Activated CD4-positive, alpha-beta T cell treated with anti-CD3 and anti-CD28 coated beads for 1 hour (primary cell): Measurements from ENCODE around the gene NTRK1.

Experiments
- DNase-seq: peaks from one replicate; pipeline ENCODE4 v3.0.0-alpha.2; 2020

Gene NTRK1

GRCh38 chr1:156858959-156859522, 1.6 kb upstream of the NTRK1 start, which contains the start of gene INSRR:
TSS of gene INSRR (minus strand) at chr1:156859117. CDS start at chr1:156858621, 496 bp downstream.
- DNase-seq: no peak

GRCh38 chr1:156859523-156860112, 1.0 kb upstream of the NTRK1 start:
- no peak for DNase-seq

GRCh38 chr1:156860113-156860627, 495 bp upstream of the NTRK1 start:
- peak; percentile 38 for DNase-seq

GRCh38 chr1:156862584-156862983, 1.9 kb downstream of the NTRK1 start:
- no peak for DNase-seq

- no peak for DNase-seq
These were observed 2.4 kb downstream of the NTRK1 start for GRCh38 chr1:156862997-156863599.

GRCh38 chr1:156863631-156864030, 3.0 kb downstream of the NTRK1 start:
- DNase-seq: no peak

GRCh38 chr1:156864796-156865195, 4.1 kb downstream of the NTRK1 start:
- DNase-seq: no peak

- DNase-seq: no peak
These were observed 4.6 kb downstream of the NTRK1 start for GRCh38 chr1:156865258-156865657.

GRCh38 chr1:156865865-156866248, 5.2 kb downstream of the NTRK1 start:
- DNase-seq: no peak

- no peak for DNase-seq
These were observed 5.7 kb downstream of the NTRK1 start for GRCh38 chr1:156866249-156866909.

- DNase-seq: no peak
These were observed 7.7 kb downstream of the NTRK1 start for GRCh38 chr1:156868341-156868740.

GRCh38 chr1:156869455-156869854, 8.8 kb downstream of the NTRK1 start:
- no peak for DNase-seq

GRCh38 chr1:156873659-156874058, 13.0 kb downstream of the NTRK1 start:
- no peak for DNase-seq

GRCh38 chr1:156874142-156874541, 13.5 kb downstream of the NTRK1 start:
- no peak for DNase-seq

- no peak for DNase-seq
These were observed 14.1 kb downstream of the NTRK1 start for GRCh38 chr1:156874572-156875340.

GRCh38 chr1:156875341-156875615, 14.6 kb downstream of the NTRK1 start:
- no peak for DNase-seq

- DNase-seq: no peak
These were observed 15.6 kb downstream of the NTRK1 start for GRCh38 chr1:156876281-156876680.

- no peak for DNase-seq
These were observed 16.9 kb downstream of the NTRK1 start for GRCh38 chr1:156877433-156878170.

- no peak for DNase-seq
These were observed 19.2 kb downstream of the NTRK1 start for GRCh38 chr1:156879876-156880275.

- DNase-seq: no peak
These were observed 19.8 kb downstream of the NTRK1 start for GRCh38 chr1:156880473-156880872.

GRCh38 chr1:156881101-156881500, 20.4 kb downstream of the NTRK1 start:
- no peak for DNase-seq

GRCh38 chr1:156881663-156882062, 21.0 kb downstream of the NTRK1 start:
- DNase-seq: no peak

GRCh38 chr1:156882543-156882942, 21.9 kb downstream of the NTRK1 start:
- no peak for DNase-seq
